Transverse colon (tissue), 4 donors: ENCODE results near the gene HYAL3. TPM values are rescaled to one million over a fixed set of nuclear protein-coding genes. Genes with fewer than 3 reads are reported as not detected.

Experiments used
- DNase-seq: peaks from one replicate; pipeline ENCODE4 v3.0.0-alpha.2; 2019
- H3K27ac ChIP-seq, 4 donors: fragments of 200-600 bp; sonication (generic); 2 replicates each; pipeline ENCODE4 v1.5.1; 2016 to 2018; ENCODE audit warnings: inconsistent platforms in 4 of 4
- H3K27me3 ChIP-seq: fragments of 200-600 bp; sonication (generic); 2 replicates; pipeline ENCODE4 v1.5.1; 2017; ENCODE audit warnings: inconsistent platforms
- H3K36me3 ChIP-seq, 4 donors: fragments of 200-600 bp; sonication (generic); 2 replicates each; pipeline ENCODE4 v1.5.1; 2017 to 2019; ENCODE audit warnings: inconsistent platforms in 4 of 4
- H3K4me1 ChIP-seq, 4 donors: fragments of 200-600 bp; sonication (generic); 2 replicates each; pipeline ENCODE4 v1.5.1; 2017 to 2020; ENCODE audit warnings: inconsistent platforms in 4 of 4
- H3K4me3 ChIP-seq, 4 donors: fragments of 200-600 bp; sonication (generic); 1 replicate in 1 of 4; 2 replicates in 3 of 4; pipeline versions ENCODE4 v1.5.1 to v1.6.1; 2017 to 2019; ENCODE audit warnings: inconsistent platforms in 4 of 4
- H3K9me3 ChIP-seq, 2 donors: fragments of 200-600 bp; sonication (generic); 2 replicates each; pipeline ENCODE4 v1.5.1; 2017 to 2019; ENCODE audit warnings: inconsistent platforms in 2 of 2
- EP300 ChIP-seq: sonication (generic); formaldehyde crosslinking; IDR thresholded peaks from one replicate; pipeline ENCODE4 v1.6.1; 2017; ENCODE audit warnings: antibody characterized with exemption, low read depth
- POLR2A ChIP-seq: fragments of 450-650 bp; IDR thresholded peaks from one replicate; pipeline ENCODE4 v1.6.1; 2016; ENCODE audit warnings: antibody characterized with exemption, mild to moderate bottlenecking, moderate library complexity
- POLR2AphosphoS5 ChIP-seq, 3 donors: sonication (generic); formaldehyde crosslinking; IDR thresholded peaks; one replicate each; pipeline ENCODE4 v1.6.1; 2016; ENCODE audit warnings: antibody characterized with exemption in 3 of 3
- WGBS, 2 donors: methylation state at CpG; one replicate each; pipeline ENCODE4 v1.1.5; 2018; ENCODE audit warnings: low coverage in 1 of 2; 5-methylcytosine and 5-hydroxymethylcytosine counted together
- in situ Hi-C, 4 donors: fragments of 200-750 bp; cut with MboI; loops; one replicate each; pipeline versions ENCODE4 v1.15.0 to v1.15.1; 2017; ENCODE audit warnings: low sequenced_read_pairs in 3 of 4, low pct_ligation_motif_present in 1 of 4, low pct_unique_long_range_greater_than_20kb in 1 of 4
- intact Hi-C: fragments of 100-400 bp; cut with DNase I; formaldehyde crosslinking; loops from one replicate; pipeline ENCODE4 v1.15.1; 2023; ENCODE audit warnings: low total_unique reads
- total RNA-seq, 4 donors: library from RNA; depleted of rRNA; stranded (reverse); fragments of >200 nt; gene quantifications; one replicate each; pipeline ENCODE4 v1.1.0, GENCODE V29; 2016
- TF ChIP-seq, protein P1 (sequence below), 5 experiments: fragments of 200-600 bp in 3 of 5; fragments of 450-650 bp in 2 of 5; sonication (generic) in 3 of 5; IDR thresholded peaks; 1 replicate in 2 of 5; 2 replicates in 3 of 5; pipeline ENCODE4 v1.5.1; 2016 to 2017; ENCODE audit warnings: antibody characterized with exemption in 5 of 5, inconsistent platforms in 3 of 5, mild to moderate bottlenecking in 2 of 5, moderate library complexity in 1 of 5

HYAL3 gene
- total RNA-seq, 4 donors from 2014 or later = 0.79 to 11.2 (median 3.8) TPM

DNA sequence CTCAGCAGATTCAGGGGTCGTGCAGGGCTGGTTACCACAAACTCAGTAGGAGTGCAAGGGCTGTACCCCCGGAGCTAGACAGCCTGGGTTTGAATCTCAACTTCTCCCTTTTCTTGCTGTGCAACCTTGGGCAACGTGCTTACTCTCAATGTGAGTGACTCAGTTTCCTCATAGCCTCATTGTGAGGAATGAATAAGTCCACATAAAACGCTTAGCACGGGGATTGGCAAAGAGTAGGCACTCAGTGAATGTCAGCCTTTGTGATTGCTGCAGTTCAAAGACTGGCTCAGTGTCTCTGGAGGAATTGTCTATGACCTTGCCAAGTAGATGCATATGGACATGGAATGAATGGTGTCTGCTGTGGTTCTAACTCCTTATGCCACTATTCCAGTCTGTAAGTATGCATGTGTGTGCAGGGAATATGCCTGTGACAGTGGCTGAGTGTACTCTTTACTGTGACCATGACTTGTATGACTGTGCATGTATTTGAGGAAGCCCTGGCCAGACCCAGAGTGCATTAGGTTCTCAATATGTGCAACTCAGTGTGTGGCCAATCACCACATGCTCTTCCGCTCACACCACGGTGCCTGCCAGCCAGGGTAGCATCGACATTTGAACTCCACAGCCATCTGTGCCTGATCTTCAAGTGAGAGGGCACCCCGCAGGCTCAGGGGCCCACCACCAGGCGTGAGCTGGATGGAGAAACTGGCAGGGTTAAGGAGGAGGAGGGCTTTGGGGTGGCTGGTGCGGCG lies 900 bp upstream of the HYAL3 start:
- intact Hi-C loops = no loop called here
- no peaks in the 10 kb centered on the region for H3K27me3 ChIP-seq
- TF ChIP-seq POLR2A (no peak), EP300 (no peak), POLR2AphosphoS5 (IDR thresholded peaks at IDR 0.05) (no peak)
- TF ChIP-seq, protein P1, sequence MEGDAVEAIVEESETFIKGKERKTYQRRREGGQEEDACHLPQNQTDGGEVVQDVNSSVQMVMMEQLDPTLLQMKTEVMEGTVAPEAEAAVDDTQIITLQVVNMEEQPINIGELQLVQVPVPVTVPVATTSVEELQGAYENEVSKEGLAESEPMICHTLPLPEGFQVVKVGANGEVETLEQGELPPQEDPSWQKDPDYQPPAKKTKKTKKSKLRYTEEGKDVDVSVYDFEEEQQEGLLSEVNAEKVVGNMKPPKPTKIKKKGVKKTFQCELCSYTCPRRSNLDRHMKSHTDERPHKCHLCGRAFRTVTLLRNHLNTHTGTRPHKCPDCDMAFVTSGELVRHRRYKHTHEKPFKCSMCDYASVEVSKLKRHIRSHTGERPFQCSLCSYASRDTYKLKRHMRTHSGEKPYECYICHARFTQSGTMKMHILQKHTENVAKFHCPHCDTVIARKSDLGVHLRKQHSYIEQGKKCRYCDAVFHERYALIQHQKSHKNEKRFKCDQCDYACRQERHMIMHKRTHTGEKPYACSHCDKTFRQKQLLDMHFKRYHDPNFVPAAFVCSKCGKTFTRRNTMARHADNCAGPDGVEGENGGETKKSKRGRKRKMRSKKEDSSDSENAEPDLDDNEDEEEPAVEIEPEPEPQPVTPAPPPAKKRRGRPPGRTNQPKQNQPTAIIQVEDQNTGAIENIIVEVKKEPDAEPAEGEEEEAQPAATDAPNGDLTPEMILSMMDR (IDR thresholded peaks at IDR 0.05) = no peak
- DNase-seq = no peak
- in situ Hi-C loops = no loop called here
- WGBS, 2 donors = 45% methylated on average over 12 of the region's 12 CpGs; no CpG with 5 or more reads in 1 of the 2 donors
- no peaks in the 10 kb centered on the region for H3K9me3 ChIP-seq
- no peaks in the 10 kb centered on the region for H3K36me3 ChIP-seq
- peaks cover 15 to 35% (median 32%) of the 10 kb centered on the region in 4 donors for H3K4me1 ChIP-seq
- peak overlapping the region; percentile 7 to 51 (median 34) for H3K4me3 ChIP-seq
- H3K27ac ChIP-seq = peak overlapping the region; percentile 90 to 96 (median 92)

DNA sequence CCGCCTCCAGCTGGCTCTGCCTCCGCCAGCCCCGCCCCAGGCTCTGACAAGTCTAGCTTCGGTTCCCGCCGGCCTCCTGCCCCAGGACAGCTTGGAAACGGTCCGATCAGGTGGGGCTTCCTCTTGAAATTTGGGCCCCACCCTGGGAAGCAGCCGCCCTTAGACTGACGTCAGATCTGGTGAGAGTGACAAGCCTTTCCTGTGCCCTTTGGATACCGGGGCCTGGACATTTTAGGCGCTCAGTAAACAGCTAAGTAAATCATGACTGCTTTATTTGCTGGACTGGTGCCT lies 378 bp upstream of the HYAL3 start:
- no peak for DNase-seq
- TF ChIP-seq, protein P1 (IDR thresholded peaks at IDR 0.05) = no peak
- TF ChIP-seq POLR2A (no peak), POLR2AphosphoS5 (IDR thresholded peaks at IDR 0.05) (peak in 2 of 3 donors; percentile 36 to 63), EP300 (peak; percentile 12)
- Histone ChIP-seq H3K36me3 (no peaks in the 10 kb centered on the region), H3K9me3 (no peaks in the 10 kb centered on the region), H3K27ac (peak overlapping the region; percentile 90 to 96 (median 92)), H3K27me3 (no peaks in the 10 kb centered on the region), H3K4me1 (peaks cover 15 to 35% (median 32%) of the 10 kb centered on the region in 4 donors), H3K4me3 (peak overlapping the region; percentile 7 to 51 (median 34))
- WGBS, 2 donors = 2% methylated on average over 12 of the region's 12 CpGs; no CpG with 5 or more reads in 1 of the 2 donors
- intact Hi-C loops = no loop called here
- in situ Hi-C loops = no loop called here

DNA sequence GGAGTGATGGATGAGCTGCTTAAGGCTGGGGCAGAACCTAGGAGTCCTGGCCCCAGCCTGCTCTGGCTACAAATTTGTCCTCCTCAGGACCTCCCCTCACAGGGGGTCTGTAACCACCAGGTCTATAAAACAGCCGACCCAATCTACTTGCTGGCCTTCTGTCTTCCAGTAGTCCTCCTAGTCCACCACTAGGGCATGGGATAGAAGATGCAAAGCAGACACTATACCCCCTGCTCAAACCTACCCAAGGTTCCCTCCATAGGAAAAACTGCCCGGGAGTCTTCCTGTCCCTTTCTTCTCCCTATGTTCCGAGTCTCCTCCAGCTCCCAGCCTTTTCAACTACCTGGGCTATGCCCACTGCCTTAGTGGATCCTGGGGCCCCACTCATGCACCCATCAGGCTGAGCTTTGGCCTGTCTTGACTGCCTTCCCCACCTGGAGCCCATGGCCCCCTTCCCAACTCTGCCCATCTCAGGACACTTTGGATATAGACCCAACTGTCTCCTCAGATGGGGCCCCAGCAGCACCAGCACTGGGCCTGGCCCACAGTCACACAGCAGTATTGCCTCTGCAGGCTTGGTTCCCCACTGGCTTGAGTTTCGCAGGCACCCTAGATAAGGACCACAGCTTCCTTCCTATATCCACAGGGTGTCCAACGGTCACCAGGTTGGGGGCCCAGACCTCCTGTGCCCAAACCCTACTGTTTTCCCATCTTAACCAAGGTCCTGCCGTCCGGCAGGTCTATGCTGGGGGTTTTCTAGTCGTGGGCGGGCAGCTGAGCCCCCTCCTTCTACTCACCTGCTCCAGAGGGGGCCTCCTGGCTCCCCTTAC lies 1.1 kb downstream of the HYAL3 start:
- TF ChIP-seq POLR2AphosphoS5 (IDR thresholded peaks at IDR 0.05) = no peak
- TF ChIP-seq POLR2A = no peak
- TF ChIP-seq EP300 = no peak
- TF ChIP-seq, protein P1 (IDR thresholded peaks at IDR 0.05) = no peak
- Histone ChIP-seq H3K4me1 (peaks cover 15 to 29% (median 27%) of the 10 kb centered on the region in 4 donors), H3K27me3 (no peaks in the 10 kb centered on the region), H3K4me3 (peak overlapping the region in 3 of 4 donors; percentile 40 to 84 (median 47)), H3K9me3 (no peaks in the 10 kb centered on the region), H3K27ac (peak overlapping the region; percentile 90 to 96 (median 94)), H3K36me3 (no peaks in the 10 kb centered on the region)
- DNase-seq = no peak
- in situ Hi-C loops = no loop called here
- WGBS, 2 donors = 44 to 50% methylated on average over 2 to 9 of the region's 9 CpGs
- intact Hi-C loops = no loop called here

DNA sequence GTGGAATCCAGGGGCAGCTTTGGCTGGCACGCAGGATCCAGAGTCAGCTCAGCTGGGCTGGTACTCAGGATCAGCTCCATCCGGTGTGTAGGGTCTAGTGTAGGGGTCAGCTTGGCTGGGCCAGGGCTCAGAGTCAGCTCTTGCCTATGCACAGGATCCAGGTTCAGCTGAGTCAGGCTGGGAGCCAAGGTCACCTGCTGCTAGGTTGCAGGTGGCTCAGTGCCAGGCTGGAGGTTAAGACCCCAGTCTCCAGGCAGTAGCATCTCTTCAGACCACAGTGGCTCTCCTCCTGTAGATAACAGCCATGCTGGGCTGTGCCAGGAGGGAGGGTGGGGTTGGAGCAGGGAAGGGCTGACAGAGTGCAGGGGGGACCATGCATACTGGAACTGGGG lies 1.8 kb downstream of the HYAL3 start:
- Histone ChIP-seq H3K36me3 (no peaks in the 10 kb centered on the region), H3K4me3 (no peak overlapping the region), H3K27me3 (no peaks in the 10 kb centered on the region), H3K4me1 (peaks cover 18 to 32% (median 32%) of the 10 kb centered on the region in 4 donors), H3K9me3 (no peaks in the 10 kb centered on the region), H3K27ac (no peak overlapping the region)
- in situ Hi-C loops (no loop called here), intact Hi-C loops (no loop called here)
- 94% methylated on average over 2 of the region's 2 CpGs; no CpG with 5 or more reads in 1 of the 2 donors for WGBS, 2 donors
- no peak for DNase-seq
- TF ChIP-seq POLR2AphosphoS5 (IDR thresholded peaks at IDR 0.05) (no peak), EP300 (no peak), POLR2A (no peak)
- TF ChIP-seq, protein P1 (IDR thresholded peaks at IDR 0.05) = no peak
